AG09309 (cell line): ENCODE measurements around the gene TCTN1.

Experiments used
- DNase-seq: peaks from one replicate; pipeline ENCODE4 v3.0.0-alpha.2; 2010; ENCODE audit warnings: low read depth
- H3K4me3 ChIP-seq: 2 replicates; pipeline ENCODE4 v1.5.1; 2011; ENCODE audit warnings: mild to moderate bottlenecking, low read depth, low read length, moderate library complexity; ENCODE audit not compliant: control insufficient read depth
- TF ChIP-seq, protein P1 (sequence below): IDR thresholded peaks from 2 replicates; pipeline ENCODE4 v1.5.1; 2011; ENCODE audit warnings: mild to moderate bottlenecking, low read depth, low read length, inconsistent platforms; ENCODE audit not compliant: insufficient read depth, control insufficient read depth; ENCODE audit errors: missing control alignments

The TCTN1 gene

DNA sequence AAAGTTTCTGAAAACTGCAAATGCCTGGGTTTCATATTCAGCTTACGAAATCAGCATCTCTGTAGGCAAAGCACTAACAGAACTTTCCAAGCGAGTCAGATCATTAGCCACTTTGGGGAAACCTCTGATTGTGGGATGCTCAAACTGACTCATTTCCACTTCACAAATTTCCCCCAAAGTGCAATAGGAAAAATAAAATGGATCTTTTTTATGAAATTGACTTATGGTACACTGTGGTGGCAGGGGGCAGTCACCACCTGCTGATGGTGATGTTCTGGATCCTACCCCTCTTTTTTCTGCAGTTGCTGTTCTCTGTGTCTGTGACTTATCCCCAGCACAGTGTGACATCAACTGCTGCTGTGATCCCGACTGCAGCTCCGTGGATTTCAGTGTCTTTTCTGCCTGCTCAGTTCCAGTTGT lies 5.6 kb downstream of the TCTN1 start:
- peak; percentile 1 for DNase-seq
- TF ChIP-seq, protein P1, sequence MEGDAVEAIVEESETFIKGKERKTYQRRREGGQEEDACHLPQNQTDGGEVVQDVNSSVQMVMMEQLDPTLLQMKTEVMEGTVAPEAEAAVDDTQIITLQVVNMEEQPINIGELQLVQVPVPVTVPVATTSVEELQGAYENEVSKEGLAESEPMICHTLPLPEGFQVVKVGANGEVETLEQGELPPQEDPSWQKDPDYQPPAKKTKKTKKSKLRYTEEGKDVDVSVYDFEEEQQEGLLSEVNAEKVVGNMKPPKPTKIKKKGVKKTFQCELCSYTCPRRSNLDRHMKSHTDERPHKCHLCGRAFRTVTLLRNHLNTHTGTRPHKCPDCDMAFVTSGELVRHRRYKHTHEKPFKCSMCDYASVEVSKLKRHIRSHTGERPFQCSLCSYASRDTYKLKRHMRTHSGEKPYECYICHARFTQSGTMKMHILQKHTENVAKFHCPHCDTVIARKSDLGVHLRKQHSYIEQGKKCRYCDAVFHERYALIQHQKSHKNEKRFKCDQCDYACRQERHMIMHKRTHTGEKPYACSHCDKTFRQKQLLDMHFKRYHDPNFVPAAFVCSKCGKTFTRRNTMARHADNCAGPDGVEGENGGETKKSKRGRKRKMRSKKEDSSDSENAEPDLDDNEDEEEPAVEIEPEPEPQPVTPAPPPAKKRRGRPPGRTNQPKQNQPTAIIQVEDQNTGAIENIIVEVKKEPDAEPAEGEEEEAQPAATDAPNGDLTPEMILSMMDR: no peak
- H3K4me3 ChIP-seq: no peak overlapping the region

DNA sequence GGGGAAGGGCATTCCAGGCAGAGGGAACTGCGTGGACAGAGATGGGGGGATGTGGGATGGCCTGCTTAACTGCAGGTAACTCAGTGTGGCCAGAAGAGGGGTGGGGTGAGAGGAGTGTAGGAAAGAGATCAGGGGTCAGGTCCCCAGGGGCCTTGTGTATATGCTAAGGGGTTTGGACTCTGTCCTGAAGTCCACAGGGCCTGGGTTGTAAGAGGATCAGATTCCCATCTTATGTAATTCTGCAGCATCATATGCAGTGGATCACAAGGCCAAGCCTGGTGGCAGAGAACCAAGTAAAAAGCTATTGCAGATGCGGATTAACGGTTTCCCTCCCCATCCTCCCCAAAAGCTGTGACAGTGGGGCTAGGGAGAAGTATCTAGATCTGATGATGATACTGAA lies 8.7 kb downstream of the TCTN1 start:
- TF ChIP-seq, protein P1: no peak
- no peak for DNase-seq
- no peak overlapping the region for H3K4me3 ChIP-seq

DNA sequence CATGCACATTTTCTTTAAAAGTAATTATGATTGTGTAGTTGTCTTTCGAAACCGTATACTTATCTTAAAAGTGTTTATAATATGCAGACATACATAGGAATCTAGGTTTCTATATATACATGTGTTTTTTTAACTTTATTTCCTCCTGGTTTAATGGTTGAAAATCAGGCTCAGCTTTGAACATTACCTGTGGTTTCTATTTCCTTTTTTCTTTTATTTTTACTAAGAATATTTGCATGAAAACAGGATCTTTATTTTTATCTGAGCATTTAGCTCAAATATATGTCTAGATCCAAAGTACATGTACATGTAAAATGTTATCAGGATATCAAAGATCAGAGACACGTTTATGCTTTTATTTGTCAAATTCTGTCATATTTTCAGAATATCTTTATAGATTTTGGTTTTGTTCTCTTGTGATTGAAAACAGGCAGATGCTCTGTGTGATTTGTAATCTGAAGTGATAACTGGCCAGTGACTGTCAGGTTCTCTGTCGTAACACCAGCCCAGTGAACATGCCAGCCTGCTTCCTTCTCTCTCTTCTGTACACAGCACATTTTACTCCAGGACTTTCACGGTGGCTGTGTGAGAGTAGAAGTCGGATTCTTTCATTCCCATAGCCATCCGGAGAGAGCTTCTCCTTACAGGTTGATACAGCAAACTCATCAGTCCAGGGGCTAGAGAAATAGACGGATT lies 13.7 kb downstream of the TCTN1 start:
- DNase-seq: no peak
- no peak overlapping the region for H3K4me3 ChIP-seq
- TF ChIP-seq, protein P1: no peak

DNA sequence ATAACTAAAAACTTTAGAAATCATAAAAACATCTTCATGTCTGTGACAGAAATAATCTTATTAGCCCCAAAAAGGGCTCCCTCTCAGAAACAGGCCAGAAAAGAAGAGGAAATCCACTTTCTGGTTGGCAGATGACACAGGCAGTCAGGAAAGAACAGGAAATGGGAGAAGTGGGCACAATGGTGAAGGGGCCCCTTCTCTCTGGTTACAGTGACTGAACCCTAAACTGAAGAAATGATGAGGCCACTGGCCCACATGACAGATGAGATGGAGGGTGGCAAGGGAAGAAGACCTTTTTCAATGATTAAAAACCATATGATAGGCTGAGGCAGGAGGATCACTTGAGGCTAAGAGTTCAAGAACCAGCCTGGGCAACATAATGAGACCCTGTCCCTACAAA lies 21.1 kb downstream of the TCTN1 start:
- no peak for DNase-seq
- TF ChIP-seq, protein P1: no peak
- no peak overlapping the region for H3K4me3 ChIP-seq

DNA sequence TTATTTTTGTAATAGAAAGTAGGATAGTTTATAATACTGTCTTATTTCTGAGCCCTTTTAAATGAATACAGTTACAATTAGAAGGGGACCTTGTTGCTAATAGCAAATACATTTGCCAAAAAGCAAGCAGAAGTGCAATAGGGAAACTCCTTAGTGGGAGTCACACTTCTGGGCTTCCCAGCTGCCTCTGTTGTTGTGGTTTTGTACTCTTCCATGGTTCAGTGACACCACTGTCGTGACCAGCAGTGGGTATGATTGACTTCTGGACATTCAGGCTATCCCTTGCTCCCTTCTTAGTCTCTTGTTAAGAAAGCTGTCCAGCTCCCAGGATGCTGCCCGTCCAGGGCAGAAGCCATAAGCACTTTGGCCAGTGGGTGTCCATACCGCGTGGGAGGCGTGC lies 22.6 kb downstream of the TCTN1 start:
- no peak overlapping the region for H3K4me3 ChIP-seq
- TF ChIP-seq, protein P1: no peak
- no peak for DNase-seq

DNA sequence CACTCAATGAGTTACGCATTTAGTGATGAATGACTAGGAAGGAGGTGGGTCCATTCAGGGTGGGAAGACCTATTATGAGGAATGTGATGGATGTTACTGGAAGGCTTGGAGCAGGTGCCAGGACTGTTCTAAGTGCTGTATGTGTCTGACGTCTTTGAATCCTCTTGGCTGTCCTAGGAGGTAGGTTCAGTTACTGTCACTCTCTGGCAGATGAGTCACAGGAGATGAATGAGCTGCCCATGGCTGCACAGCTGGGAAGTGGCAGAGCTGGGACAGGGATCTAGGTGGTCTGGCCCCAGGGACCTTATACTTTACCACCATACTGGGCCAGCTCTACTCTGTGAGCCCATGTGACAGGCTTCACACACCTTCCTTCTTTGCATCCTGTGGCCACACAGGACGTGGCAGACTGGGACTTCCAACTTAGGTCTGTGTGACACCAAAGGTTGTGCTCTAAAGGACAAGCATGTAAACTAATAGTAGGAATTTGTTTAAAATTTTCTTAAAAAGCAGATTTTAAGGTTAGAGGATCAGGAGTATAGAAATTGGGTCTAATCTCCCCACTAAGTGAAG lies 24.0 kb downstream of the TCTN1 start:
- no peak overlapping the region for H3K4me3 ChIP-seq
- no peak for DNase-seq
- TF ChIP-seq, protein P1: no peak
